Tibial artery (tissue), 4 donors: ENCODE data around the gene SMG7.

Experiments
- DNase-seq, 2 donors: peaks; one replicate each; pipeline ENCODE4 v3.0.0-alpha.2; 2019
- H3K27ac ChIP-seq, 2 donors: fragments of 200-600 bp; sonication (generic) in 1 of 2; 1 replicate in 1 of 2; 2 replicates in 1 of 2; pipeline ENCODE4 v1.5.1; 2018 to 2019; ENCODE audit warnings: mild to moderate bottlenecking in 1 of 2
- H3K27me3 ChIP-seq, 2 donors: fragments of 200-600 bp; sonication (generic) in 1 of 2; one replicate each; pipeline versions ENCODE4 v1.5.1 to v1.6.0; 2016 to 2019
- H3K36me3 ChIP-seq, 3 donors: fragments of 200-600 bp; sonication (generic) in 2 of 3; one replicate each; pipeline ENCODE4 v1.5.1; 2016 to 2019; ENCODE audit warnings: mild to moderate bottlenecking in 2 of 3
- H3K4me1 ChIP-seq, 4 donors: fragments of 200-600 bp; sonication (generic) in 2 of 4; 1 replicate in 3 of 4; 2 replicates in 1 of 4; pipeline ENCODE4 v1.5.1; 2016 to 2019
- H3K4me3 ChIP-seq, 2 donors: fragments of 200-600 bp; sonication (generic) in 1 of 2; 1 replicate in 1 of 2; 2 replicates in 1 of 2; pipeline ENCODE4 v1.5.1; 2018 to 2019; ENCODE audit warnings: mild to moderate bottlenecking in 2 of 2
- H3K9me3 ChIP-seq, 3 donors: fragments of 200-600 bp; sonication (generic) in 1 of 3; one replicate each; pipeline ENCODE4 v1.5.1; 2016 to 2019
- CTCF ChIP-seq, 2 experiments: fragments of 200-600 bp in 1 of 2; fragments of 450-650 bp in 1 of 2; IDR thresholded peaks; one replicate each; pipeline ENCODE4 v1.5.1; 2017 to 2019; ENCODE audit warnings: antibody characterized with exemption in 2 of 2, mild to moderate bottlenecking in 1 of 2, moderate library complexity in 1 of 2
- intact Hi-C: fragments of 100-400 bp; cut with DNase I; formaldehyde crosslinking; loops from one replicate; pipeline ENCODE4 v1.15.0; 2023; ENCODE audit warnings: low total_unique reads

Gene SMG7

GRCh38 chr1:183470961-183471742 is 1.1 kb upstream of the SMG7 start:
- Histone ChIP-seq H3K9me3 (no peaks in the 10 kb centered on the region), H3K27me3 (no peaks in the 10 kb centered on the region), H3K27ac (peak overlapping the region; percentile 90 to 94), H3K4me1 (peaks cover 0 to 30% (median 11%) of the 10 kb centered on the region in 4 donors), H3K36me3 (no peaks in the 10 kb centered on the region), H3K4me3 (peak overlapping the region; percentile 97 to 99)
- intact Hi-C loops = loop anchor here (5.0 kb wide), 1 partner anchor 166 kb away; the partner anchor contains the start of gene ARPC5
- no peak for TF ChIP-seq CTCF (IDR thresholded peaks at IDR 0.05)
- DNase-seq = peak; percentile 68 to 85

GRCh38 chr1:183471743-183472487 is 384 bp upstream of the SMG7 start:
- peak; percentile 97 to 99 for DNase-seq
- H3K4me1 ChIP-seq = peaks cover 0 to 33% (median 11%) of the 10 kb centered on the region in 4 donors
- intact Hi-C loops = loop anchor here (5.0 kb wide), 1 partner anchor 165 kb away; the partner anchor contains the start of gene ARPC5
- peak in 1 of 2 experiments; percentile 1 for TF ChIP-seq CTCF (IDR thresholded peaks at IDR 0.05)
- H3K27ac ChIP-seq = peak overlapping the region; percentile 90 to 94
- no peaks in the 10 kb centered on the region for H3K9me3 ChIP-seq
- peak overlapping the region; percentile 97 to 99 for H3K4me3 ChIP-seq
- no peaks in the 10 kb centered on the region for H3K36me3 ChIP-seq
- no peaks in the 10 kb centered on the region for H3K27me3 ChIP-seq

DNA sequence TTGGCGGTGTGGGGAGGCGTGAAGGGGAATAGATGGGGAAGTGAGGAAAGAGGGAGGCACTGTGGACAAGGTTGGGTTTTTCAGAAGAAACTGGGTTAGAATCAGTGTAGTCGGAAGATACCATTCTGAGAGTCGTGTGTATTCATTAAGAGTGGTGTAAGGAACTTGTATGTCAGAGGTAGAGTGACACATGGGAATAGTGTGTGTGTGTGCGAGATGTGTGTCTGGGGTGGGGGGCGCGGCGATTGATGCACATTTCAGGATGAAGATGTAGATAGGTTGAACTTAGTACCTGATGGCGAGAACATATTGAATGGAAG is 878 bp downstream of the SMG7 start:
- H3K36me3 ChIP-seq = no peaks in the 10 kb centered on the region
- H3K4me3 ChIP-seq = peak overlapping the region; percentile 97 to 99
- no peaks in the 10 kb centered on the region for H3K9me3 ChIP-seq
- no peak for DNase-seq
- peaks cover 0 to 33% (median 11%) of the 10 kb centered on the region in 4 donors for H3K4me1 ChIP-seq
- H3K27ac ChIP-seq = peak overlapping the region; percentile 90 to 94
- intact Hi-C loops = loop anchor here (5.0 kb wide), 1 partner anchor 164 kb away; the partner anchor contains the start of gene ARPC5
- H3K27me3 ChIP-seq = no peaks in the 10 kb centered on the region
- TF ChIP-seq CTCF (IDR thresholded peaks at IDR 0.05) = no peak

- Histone ChIP-seq H3K4me1 (peaks cover 0 to 42% (median 9%) of the 10 kb centered on the region in 4 donors), H3K27ac (no peak overlapping the region)
Measured at GRCh38 chr1:183476081-183476480, 3.8 kb downstream of the SMG7 start.

More at GRCh38 chr1:183476081-183476480, 3.8 kb downstream of the SMG7 start:
- Histone ChIP-seq H3K36me3 (no peaks in the 10 kb centered on the region), H3K27me3 (no peaks in the 10 kb centered on the region), H3K4me3 (no peak overlapping the region), H3K9me3 (no peaks in the 10 kb centered on the region)
- no peak for DNase-seq
- intact Hi-C loops = no loop called here
- TF ChIP-seq CTCF (IDR thresholded peaks at IDR 0.05) = no peak
